Mucosa of descending colon (tissue), 3 donors: ENCODE data around the gene LPIN2. TPM values are rescaled to one million over a fixed set of nuclear protein-coding genes. Genes with fewer than 3 reads are reported as not detected.
A peak's percentile ranks its signal among the peaks of the same experiment; 100 is the strongest.

Experiments
- ATAC-seq: fragments of 200-7000 bp; cut with Tn5 transposase; one replicate; pipeline ENCODE4 v1.9.1; 2020; ENCODE audit warnings: mild to moderate bottlenecking, moderate library complexity
- DNase-seq, 3 donors: peaks; one replicate each; pipeline ENCODE4 v3.0.0-alpha.2; 2020
- H3K36me3 ChIP-seq: fragments of 200-600 bp; one replicate; pipeline ENCODE4 v1.8.0; 2021; ENCODE audit warnings: low read depth, mild to moderate bottlenecking
- H3K4me1 ChIP-seq: fragments of 200-600 bp; one replicate; pipeline ENCODE4 v1.8.0; 2021; ENCODE audit warnings: low read depth, mild to moderate bottlenecking
- H3K4me3 ChIP-seq: fragments of 200-600 bp; one replicate; pipeline ENCODE4 v1.8.0; 2021; ENCODE audit warnings: mild to moderate bottlenecking
- H3K9me3 ChIP-seq: fragments of 200-600 bp; one replicate; pipeline ENCODE4 v1.8.0; 2021; ENCODE audit warnings: mild to moderate bottlenecking
- intact Hi-C, 2 donors: fragments of 100-400 bp; cut with DNase I in 1 of 2; cut with micrococcal nuclease in 1 of 2; formaldehyde crosslinking; loops; one replicate each; pipeline versions ENCODE4 v1.11.0 to v1.11.1; 2022; cut with DNase I, micrococcal nuclease
- total RNA-seq, 3 donors: library from RNA; stranded (reverse); fragmentation: NEBNext Ultra II Directional in 2 of 3; extraction: Animal tissue kit (Norgen Biotek cat#: 25700) in 2 of 3; gene quantifications; one replicate each; pipeline versions ENCODE4 v1.2.1 to v1.2.4, GENCODE V29; 2021 to 2023
- TF ChIP-seq, protein P1 (sequence below): fragments of 200-600 bp; IDR thresholded peaks from one replicate; pipeline ENCODE4 v1.8.0; 2022; ENCODE audit warnings: antibody characterized with exemption, mild to moderate bottlenecking
- donor health status: DM: no; HTN: no; CAD: no; lungs with moderate emphysema.
- donor health status: DM: no; HTN: no; CAD: no.
- donor health status: DM: no; HTN: yes; CAD: no.

The LPIN2 gene
- total RNA-seq, 3 donors from 2014 or later, result 52.9 to 60.8 (median 59.2) TPM

- no peaks in the 10 kb centered on the region for H3K9me3 ChIP-seq
- H3K4me3 ChIP-seq, result no peak overlapping the region
- H3K4me1 ChIP-seq, result no peaks in the 10 kb centered on the region
- TF ChIP-seq, protein P1, sequence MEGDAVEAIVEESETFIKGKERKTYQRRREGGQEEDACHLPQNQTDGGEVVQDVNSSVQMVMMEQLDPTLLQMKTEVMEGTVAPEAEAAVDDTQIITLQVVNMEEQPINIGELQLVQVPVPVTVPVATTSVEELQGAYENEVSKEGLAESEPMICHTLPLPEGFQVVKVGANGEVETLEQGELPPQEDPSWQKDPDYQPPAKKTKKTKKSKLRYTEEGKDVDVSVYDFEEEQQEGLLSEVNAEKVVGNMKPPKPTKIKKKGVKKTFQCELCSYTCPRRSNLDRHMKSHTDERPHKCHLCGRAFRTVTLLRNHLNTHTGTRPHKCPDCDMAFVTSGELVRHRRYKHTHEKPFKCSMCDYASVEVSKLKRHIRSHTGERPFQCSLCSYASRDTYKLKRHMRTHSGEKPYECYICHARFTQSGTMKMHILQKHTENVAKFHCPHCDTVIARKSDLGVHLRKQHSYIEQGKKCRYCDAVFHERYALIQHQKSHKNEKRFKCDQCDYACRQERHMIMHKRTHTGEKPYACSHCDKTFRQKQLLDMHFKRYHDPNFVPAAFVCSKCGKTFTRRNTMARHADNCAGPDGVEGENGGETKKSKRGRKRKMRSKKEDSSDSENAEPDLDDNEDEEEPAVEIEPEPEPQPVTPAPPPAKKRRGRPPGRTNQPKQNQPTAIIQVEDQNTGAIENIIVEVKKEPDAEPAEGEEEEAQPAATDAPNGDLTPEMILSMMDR, result no peak
- H3K36me3 ChIP-seq, result no peaks in the 10 kb centered on the region
- peak; percentile 15 for ATAC-seq
- intact Hi-C loops, result no loop called here
- DNase-seq, result no peak
These were observed 43.2 kb downstream of the LPIN2 start for GRCh38 chr18:2969695-2970094.

- ATAC-seq, result peak; percentile 45
- intact Hi-C loops, result no loop called here
- no peak overlapping the region for H3K4me3 ChIP-seq
- no peaks in the 10 kb centered on the region for H3K36me3 ChIP-seq
- H3K9me3 ChIP-seq, result no peaks in the 10 kb centered on the region
- TF ChIP-seq, protein P1, result no peak
- DNase-seq, result no peak
- H3K4me1 ChIP-seq, result no peaks in the 10 kb centered on the region
These were observed 44.3 kb downstream of the LPIN2 start for GRCh38 chr18:2968606-2969005.

GRCh38 chr18:2967820-2968219 is 45.1 kb downstream of the LPIN2 start:
- Histone ChIP-seq H3K36me3 (no peaks in the 10 kb centered on the region), H3K4me1 (no peaks in the 10 kb centered on the region), H3K4me3 (no peak overlapping the region), H3K9me3 (no peaks in the 10 kb centered on the region)
- TF ChIP-seq, protein P1, result no peak
- DNase-seq (no peak), ATAC-seq (no peak)
- intact Hi-C loops, result no loop called here

GRCh38 chr18:2967357-2967756 is 45.6 kb downstream of the LPIN2 start:
- Histone ChIP-seq H3K36me3 (no peaks in the 10 kb centered on the region), H3K4me3 (no peak overlapping the region), H3K9me3 (no peaks in the 10 kb centered on the region), H3K4me1 (no peaks in the 10 kb centered on the region)
- DNase-seq (no peak), ATAC-seq (no peak)
- intact Hi-C loops, result no loop called here
- TF ChIP-seq, protein P1, result no peak

DNA sequence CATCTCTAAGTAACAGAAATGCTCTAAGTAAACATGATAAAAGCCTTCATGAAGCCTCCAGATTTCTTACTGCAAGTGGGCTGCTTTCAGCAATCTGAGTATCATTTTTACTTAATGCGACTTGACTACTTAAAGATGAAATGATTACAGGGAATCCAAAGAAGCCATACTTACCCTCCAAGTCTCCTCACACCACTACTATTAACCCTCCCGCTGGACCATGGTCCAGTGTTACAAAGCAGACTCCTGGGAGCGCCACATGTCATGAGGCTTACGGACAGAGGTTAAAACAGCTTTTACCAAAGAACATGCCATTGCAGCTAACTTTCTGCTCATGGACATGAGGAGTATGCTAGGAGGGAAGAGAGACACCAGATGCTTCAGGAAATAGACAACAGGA is 46.4 kb downstream of the LPIN2 start:
- Histone ChIP-seq H3K36me3 (no peaks in the 10 kb centered on the region), H3K4me1 (no peaks in the 10 kb centered on the region), H3K9me3 (no peaks in the 10 kb centered on the region), H3K4me3 (no peak overlapping the region)
- DNase-seq, result no peak
- intact Hi-C loops, result no loop called here
- ATAC-seq, result no peak
- TF ChIP-seq, protein P1, result no peak

DNA sequence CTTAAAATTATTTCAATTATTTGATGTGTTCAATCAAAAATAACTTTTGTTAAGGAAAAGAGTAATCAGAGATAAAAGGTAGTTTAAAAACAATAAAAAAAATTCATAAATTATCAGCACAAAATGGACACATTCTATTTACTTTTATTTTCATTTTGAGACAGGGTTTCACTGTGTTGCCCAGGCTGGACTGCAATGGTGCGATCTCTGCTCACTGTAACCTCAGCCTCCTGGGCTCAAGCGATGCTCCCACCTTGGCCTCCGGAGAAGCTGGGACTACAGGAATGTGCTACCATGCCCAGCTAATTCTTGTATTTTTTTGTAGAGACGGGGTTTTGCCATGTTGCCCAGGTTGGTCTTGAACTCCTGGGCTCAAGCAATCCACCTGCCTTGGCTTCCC is 47.1 kb downstream of the LPIN2 start:
- ATAC-seq (no peak), DNase-seq (no peak)
- TF ChIP-seq, protein P1, result no peak
- Histone ChIP-seq H3K4me3 (no peak overlapping the region), H3K9me3 (no peaks in the 10 kb centered on the region), H3K4me1 (no peaks in the 10 kb centered on the region), H3K36me3 (no peaks in the 10 kb centered on the region)
- intact Hi-C loops, result no loop called here
